ENCODE data around the gene TBCB.

- TF ChIP-seq CTCF (conservative IDR thresholded peaks at IDR 0.05; ENCODE audit: low read depth, low read length): no peak
- 0 out of 2 replicates have a peak, but pooled peaks have one; percentile 9 for TF ChIP-seq SMC3 (IDR thresholded peaks at IDR 0.05; ENCODE audit: low read depth, low read length)
- peak; percentile 92 for TF ChIP-seq POLR2A (IDR thresholded peaks at IDR 0.05; ENCODE audit: low read depth, low read length)
- TF ChIP-seq BHLHE40 (IDR thresholded peaks at IDR 0.05; ENCODE audit: low read depth, low read length): peak; percentile 32; the same call in 1 of the 2 replicates
Observed at GRCh38 chr19:36139473-36140303, 24.4 kb downstream of the TBCB start, which contains the start of gene CAPNS1.
